Measurements from ENCODE around the gene TARP.

TARP gene

DNA sequence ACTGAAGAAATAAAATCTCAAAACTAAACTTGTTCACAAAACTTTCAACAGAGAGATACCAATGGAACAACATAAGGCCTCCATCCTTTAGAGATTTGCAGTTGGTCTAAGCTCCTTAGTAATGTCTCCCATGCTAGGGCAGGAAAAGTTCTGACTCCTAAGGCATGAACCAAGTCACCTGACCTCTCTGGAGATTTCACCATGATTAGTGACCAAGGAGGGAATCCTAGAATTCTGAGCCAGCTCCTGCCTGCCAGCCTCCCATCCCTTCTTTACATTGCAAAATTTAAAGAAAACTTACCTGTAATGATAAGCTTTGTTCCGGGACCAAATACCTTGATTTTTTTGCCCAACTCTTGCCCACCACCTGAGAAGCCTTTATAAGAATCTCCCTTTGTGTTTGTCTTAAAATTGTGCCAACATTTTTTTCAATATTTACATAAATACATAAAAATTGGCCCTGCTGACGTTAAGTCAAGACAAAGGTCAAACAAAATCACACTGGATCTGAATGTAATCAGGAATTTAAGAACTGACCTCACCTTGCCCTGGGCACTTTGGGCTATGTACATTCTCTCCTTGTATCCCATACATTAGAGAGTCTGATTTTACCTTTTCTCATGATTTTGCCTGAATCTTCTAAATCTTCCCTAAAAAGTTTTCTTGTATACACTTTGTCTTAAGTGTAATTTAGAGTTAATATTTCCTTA lies at the start of gene TARP:
TSS of gene TARP (minus strand) at position 351 of the 710 bp plus-strand sequence.
- no peak within 1 kb of the TSS for H3K27ac ChIP-seq
- TF ChIP-seq, protein P1, sequence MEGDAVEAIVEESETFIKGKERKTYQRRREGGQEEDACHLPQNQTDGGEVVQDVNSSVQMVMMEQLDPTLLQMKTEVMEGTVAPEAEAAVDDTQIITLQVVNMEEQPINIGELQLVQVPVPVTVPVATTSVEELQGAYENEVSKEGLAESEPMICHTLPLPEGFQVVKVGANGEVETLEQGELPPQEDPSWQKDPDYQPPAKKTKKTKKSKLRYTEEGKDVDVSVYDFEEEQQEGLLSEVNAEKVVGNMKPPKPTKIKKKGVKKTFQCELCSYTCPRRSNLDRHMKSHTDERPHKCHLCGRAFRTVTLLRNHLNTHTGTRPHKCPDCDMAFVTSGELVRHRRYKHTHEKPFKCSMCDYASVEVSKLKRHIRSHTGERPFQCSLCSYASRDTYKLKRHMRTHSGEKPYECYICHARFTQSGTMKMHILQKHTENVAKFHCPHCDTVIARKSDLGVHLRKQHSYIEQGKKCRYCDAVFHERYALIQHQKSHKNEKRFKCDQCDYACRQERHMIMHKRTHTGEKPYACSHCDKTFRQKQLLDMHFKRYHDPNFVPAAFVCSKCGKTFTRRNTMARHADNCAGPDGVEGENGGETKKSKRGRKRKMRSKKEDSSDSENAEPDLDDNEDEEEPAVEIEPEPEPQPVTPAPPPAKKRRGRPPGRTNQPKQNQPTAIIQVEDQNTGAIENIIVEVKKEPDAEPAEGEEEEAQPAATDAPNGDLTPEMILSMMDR (IDR thresholded peaks at IDR 0.05) = no peak
- no peak for TF ChIP-seq POLR2A (IDR thresholded peaks at IDR 0.05)
- WGBS, 4 donors = 78 to 90% (median 82%) methylated on average over 2 of the region's 2 CpGs
- no peak for DNase-seq
- H3K36me3 ChIP-seq (replicated peaks in 1 of 2) = no peaks in the 10 kb centered on the region
- H3K4me3 ChIP-seq = no peak within 1 kb of the TSS
- no peaks in the 10 kb centered on the region for H3K27me3 ChIP-seq
- H3K9me3 ChIP-seq (replicated peaks in 1 of 3) = no peaks in the 10 kb centered on the region
- intact Hi-C loops (cut with DNase I) = no loop called here
- H3K4me1 ChIP-seq (replicated peaks in 1 of 2) = no peaks in the 10 kb centered on the region

DNA sequence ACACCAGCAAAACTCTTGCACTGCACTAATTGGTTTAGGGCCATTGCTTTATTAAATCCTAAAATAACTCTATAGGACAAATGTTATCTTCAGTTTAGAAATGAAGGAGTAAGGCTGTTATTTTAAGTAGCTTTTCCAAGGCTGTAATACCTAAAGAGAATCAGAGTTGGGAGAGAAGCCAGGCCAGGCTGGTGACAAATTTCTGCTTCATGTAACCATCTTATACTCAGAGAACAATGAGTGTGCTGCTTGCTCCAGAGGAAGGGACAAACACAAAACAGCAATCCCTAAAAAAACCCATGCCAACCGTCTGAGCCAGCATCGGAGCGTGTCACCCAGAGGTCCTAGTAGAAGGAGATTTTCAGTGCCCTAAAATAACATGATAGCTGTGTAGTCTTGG lies 49.7 kb upstream of the TARP start:
- H3K9me3 ChIP-seq (replicated peaks in 1 of 3) = no peaks in the 10 kb centered on the region
- no peaks in the 10 kb centered on the region for H3K4me1 ChIP-seq (replicated peaks in 1 of 2)
- DNase-seq = no peak
- WGBS, 4 donors = 47 to 88% (median 67%) methylated on average over 3 of the region's 3 CpGs
- intact Hi-C loops (cut with DNase I) = no loop called here
- H3K27me3 ChIP-seq = no peaks in the 10 kb centered on the region
- no peak overlapping the region for H3K4me3 ChIP-seq
- H3K36me3 ChIP-seq (replicated peaks in 1 of 2) = no peaks in the 10 kb centered on the region
- no peak overlapping the region for H3K27ac ChIP-seq
- TF ChIP-seq, protein P1 (IDR thresholded peaks at IDR 0.05) = no peak
- TF ChIP-seq POLR2A (IDR thresholded peaks at IDR 0.05) = no peak

DNA sequence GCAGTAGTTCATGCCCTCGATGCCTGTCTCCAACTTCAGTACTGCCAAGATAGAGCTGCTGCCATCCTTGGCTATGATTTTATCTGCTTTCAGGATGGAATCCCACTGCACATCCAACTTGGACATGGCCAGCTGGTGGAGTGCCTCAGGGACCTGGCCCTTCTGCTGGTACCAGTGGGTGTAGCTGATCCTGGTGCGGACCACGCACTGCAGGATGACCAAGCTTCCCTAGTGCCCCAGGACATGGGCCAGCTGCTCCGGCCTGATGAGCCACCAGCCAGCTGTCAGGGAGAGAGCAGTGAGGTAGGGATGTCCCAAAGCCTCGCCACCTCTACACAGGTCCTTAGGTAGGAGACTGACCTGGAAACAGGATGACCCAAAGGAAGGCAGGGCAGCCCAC lies 49.0 kb upstream of the TARP start:
- H3K4me1 ChIP-seq (replicated peaks in 1 of 2) = no peaks in the 10 kb centered on the region
- intact Hi-C loops (cut with DNase I) = no loop called here
- no peak overlapping the region for H3K27ac ChIP-seq
- H3K27me3 ChIP-seq = no peaks in the 10 kb centered on the region
- DNase-seq = no peak
- 68 to 100% (median 90%) methylated on average over 1 to 5 of the region's 5 CpGs for WGBS, 4 donors
- no peak overlapping the region for H3K4me3 ChIP-seq
- H3K9me3 ChIP-seq (replicated peaks in 1 of 3) = no peaks in the 10 kb centered on the region
- no peaks in the 10 kb centered on the region for H3K36me3 ChIP-seq (replicated peaks in 1 of 2)
- TF ChIP-seq, protein P1 (IDR thresholded peaks at IDR 0.05) = no peak
- TF ChIP-seq POLR2A (IDR thresholded peaks at IDR 0.05) = no peak

GRCh38 chr7:38321967-38322366 lies 48.5 kb upstream of the TARP start:
- Histone ChIP-seq H3K27me3 (no peaks in the 10 kb centered on the region), H3K4me3 (no peak overlapping the region), H3K36me3 (replicated peaks in 1 of 2) (no peaks in the 10 kb centered on the region), H3K9me3 (replicated peaks in 1 of 3) (no peaks in the 10 kb centered on the region), H3K27ac (no peak overlapping the region), H3K4me1 (replicated peaks in 1 of 2) (no peaks in the 10 kb centered on the region)
- intact Hi-C loops (cut with DNase I) = no loop called here
- TF ChIP-seq POLR2A (IDR thresholded peaks at IDR 0.05) = no peak
- DNase-seq = no peak
- 83 to 98% (median 96%) methylated on average over 2 of the region's 2 CpGs for WGBS, 4 donors

DNA sequence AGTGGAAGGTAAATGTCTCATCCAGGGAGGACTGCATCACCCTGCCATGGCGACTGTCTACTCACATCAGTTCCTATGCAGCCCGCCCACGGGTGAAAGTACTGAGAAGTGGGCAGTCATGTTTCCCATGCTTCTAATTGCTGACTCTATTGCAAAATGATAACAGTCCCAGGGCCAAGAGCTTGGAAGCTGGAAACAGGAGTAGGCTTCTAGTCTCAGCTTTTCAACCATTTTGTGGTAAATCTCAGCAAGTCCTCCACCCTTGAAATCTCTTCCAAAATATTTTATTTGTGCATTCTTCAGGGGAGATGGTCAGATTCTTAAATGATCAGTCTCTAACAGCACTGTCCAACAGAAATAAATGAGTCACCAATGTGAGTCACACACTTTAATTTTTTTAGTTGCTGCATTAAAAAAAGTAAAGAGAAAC lies 48.1 kb upstream of the TARP start:
- WGBS, 4 donors = 63 to 80% (median 72%) methylated on average over 2 to 3 of the region's 3 CpGs
- Histone ChIP-seq H3K9me3 (replicated peaks in 1 of 3) (no peaks in the 10 kb centered on the region), H3K27me3 (no peaks in the 10 kb centered on the region), H3K4me1 (replicated peaks in 1 of 2) (no peaks in the 10 kb centered on the region), H3K27ac (no peak overlapping the region), H3K36me3 (replicated peaks in 1 of 2) (no peaks in the 10 kb centered on the region), H3K4me3 (no peak overlapping the region)
- TF ChIP-seq POLR2A (IDR thresholded peaks at IDR 0.05) = no peak
- TF ChIP-seq, protein P1 (IDR thresholded peaks at IDR 0.05) = no peak
- DNase-seq = no peak
- intact Hi-C loops (cut with DNase I) = no loop called here
